GM19239 (cell line): ENCODE results near the gene KLLN.
"Not testable (repeated sequence)": the region's sequence is repeated elsewhere in the genome, so short reads cannot be mapped to it uniquely, and the experiment has no call there.

Experiments used
- DNase-seq: peaks from one replicate; pipeline ENCODE4 v3.0.0; 2011; ENCODE audit warnings: low spot score; ENCODE audit not compliant: insufficient read length
- FAIRE-seq: peaks from 2 replicates; lab custom pipeline; 2011; peaks lifted over from hg19 to GRCh38; lab: Jason Lieb, UNC

Gene KLLN

DNA sequence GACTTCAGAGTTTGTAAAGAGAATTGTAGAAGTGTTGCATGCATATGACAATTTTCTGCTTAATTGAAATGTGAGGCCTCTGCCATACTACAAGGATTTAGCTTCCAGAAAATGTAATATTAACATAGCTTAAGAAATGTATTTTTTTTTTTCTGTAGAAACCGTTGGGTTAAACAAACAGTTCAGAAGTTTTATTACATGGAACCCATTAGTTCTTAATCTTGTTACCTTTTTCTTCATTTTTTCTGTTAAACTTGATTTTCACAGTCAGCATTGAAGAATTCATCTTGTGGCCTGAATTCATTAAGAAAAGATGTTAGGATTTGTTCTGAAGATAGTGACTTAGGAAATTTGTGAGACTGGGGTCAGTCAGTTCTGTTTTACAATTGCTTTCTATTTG, 4.9 kb upstream of the KLLN start:
- no peak for FAIRE-seq
- DNase-seq: no peak

DNA sequence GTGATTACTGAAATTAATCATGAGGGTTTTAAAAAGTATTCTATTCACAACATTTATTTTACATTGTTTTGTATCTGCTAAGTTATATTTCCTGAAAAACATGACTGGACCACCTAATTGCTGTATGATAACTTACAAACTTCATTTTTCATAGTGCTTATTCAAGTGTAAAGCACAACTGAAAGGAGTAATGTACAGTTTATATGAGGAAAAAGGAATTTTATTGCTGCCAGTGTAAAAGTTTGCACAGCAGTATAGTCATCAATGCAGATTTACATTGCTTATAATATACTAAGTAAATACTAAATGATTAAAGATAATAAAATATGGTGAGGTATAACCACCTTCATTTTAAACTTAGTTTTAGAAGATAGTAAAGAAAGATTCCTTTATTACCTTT, 4.1 kb upstream of the KLLN start:
- FAIRE-seq (no peak), DNase-seq (no peak)

DNA sequence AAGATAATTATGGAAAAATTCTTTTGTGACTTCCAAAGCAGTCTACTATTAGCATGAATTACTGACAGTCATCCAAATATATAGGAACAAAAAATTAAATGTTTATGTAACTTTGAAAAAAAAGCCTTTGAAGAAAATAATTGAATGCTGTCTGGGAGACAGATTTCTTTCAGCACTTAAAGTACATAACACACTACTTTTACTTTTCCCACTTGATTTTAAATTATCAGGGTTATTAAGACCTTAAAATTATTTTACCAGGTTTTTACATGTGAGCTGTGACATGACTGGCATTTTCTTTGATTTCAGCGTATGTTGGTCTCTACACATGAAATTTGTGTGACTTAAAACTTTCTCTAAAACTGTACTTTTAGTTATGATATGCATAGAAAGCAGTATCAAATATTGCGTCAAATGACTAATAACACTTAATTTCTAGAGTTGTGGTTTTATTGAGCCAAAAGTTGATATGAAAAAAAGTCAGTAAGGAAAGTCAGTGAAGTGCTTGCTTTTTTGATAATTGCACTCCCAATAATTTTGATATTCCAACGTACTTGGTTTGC, 3.2 kb upstream of the KLLN start:
- DNase-seq: no peak
- peak; percentile 8 for FAIRE-seq

DNA sequence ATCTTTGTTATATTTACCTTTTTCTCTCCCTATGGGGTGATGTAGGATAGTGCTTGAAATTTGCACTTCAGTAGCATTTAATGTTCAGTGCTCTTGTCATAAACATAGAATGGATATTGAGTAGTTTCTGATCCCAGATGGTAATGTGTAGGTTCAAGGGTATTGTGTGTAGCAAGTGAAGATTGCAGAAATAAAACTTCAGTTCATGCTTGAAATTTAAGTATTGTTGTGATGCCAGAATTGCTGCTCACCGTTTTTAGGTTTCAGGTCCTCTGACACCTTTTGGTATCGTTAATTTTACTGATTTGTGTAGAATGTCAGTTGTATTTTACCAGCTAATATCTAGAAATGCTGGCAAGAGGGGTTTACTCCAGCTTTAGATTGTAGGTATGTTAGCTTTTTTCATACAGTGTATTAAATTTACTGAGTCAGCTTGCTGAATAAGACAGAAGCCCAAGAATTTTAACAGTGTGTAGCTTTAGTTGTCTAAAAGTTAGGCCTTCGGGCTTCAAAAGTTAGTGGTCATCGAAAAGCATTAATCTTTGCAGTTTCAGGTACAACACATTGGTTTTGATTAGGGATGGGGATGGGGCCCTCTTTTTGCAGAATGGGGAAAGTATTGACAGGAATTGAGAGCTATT, 2.0 kb upstream of the KLLN start:
- FAIRE-seq (peak; percentile 76), DNase-seq (no peak)

DNA sequence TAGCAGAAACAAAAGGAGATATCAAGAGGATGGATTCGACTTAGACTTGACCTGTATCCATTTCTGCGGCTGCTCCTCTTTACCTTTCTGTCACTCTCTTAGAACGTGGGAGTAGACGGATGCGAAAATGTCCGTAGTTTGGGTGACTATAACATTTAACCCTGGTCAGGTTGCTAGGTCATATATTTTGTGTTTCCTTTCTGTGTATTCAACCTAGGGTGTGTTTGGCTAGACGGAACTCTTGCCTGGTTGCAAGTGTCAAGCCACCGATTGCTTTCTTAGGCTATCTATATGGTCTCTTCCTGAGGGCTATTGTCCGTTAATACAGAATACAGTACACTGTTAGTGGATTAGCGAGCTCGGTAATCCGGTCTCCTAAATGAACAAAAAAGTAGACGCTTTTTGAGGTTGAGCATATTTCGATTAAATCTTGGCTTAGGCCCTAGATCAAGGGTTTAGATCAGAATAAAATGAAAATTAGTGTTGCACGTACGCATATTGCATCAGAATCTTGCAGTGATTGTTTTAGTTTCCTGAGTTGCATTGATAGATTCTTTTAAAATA, 1.2 kb upstream of the KLLN start:
- DNase-seq (no peak), FAIRE-seq (no peak)

DNA sequence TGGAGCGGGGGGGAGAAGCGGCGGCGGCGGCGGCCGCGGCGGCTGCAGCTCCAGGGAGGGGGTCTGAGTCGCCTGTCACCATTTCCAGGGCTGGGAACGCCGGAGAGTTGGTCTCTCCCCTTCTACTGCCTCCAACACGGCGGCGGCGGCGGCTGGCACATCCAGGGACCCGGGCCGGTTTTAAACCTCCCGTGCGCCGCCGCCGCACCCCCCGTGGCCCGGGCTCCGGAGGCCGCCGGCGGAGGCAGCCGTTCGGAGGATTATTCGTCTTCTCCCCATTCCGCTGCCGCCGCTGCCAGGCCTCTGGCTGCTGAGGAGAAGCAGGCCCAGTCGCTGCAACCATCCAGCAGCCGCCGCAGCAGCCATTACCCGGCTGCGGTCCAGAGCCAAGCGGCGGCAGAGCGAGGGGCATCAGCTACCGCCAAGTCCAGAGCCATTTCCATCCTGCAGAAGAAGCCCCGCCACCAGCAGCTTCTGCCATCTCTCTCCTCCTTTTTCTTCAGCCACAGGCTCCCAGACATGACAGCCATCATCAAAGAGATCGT, 690 bp upstream of the KLLN start:
- not testable (repeated sequence) for DNase-seq
- FAIRE-seq: peak; percentile 82

DNA sequence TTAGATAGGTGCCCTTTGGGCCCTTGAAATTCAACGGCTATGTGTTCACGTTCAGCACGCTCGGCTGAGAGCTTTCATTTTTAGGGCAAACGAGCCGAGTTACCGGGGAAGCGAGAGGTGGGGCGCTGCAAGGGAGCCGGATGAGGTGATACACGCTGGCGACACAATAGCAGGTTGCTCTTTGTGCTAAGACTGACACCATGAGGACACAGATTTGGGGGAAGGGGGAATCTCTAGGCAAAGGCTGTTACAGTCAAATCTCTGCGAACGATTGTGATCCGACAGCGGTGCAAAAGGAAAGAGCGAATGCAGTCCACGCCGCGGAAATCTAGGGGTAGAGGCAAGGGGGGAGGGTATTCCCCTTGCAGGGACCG, 667 bp downstream of the KLLN start:
- FAIRE-seq: peak; percentile 8
- peak; percentile 15 for DNase-seq

DNA sequence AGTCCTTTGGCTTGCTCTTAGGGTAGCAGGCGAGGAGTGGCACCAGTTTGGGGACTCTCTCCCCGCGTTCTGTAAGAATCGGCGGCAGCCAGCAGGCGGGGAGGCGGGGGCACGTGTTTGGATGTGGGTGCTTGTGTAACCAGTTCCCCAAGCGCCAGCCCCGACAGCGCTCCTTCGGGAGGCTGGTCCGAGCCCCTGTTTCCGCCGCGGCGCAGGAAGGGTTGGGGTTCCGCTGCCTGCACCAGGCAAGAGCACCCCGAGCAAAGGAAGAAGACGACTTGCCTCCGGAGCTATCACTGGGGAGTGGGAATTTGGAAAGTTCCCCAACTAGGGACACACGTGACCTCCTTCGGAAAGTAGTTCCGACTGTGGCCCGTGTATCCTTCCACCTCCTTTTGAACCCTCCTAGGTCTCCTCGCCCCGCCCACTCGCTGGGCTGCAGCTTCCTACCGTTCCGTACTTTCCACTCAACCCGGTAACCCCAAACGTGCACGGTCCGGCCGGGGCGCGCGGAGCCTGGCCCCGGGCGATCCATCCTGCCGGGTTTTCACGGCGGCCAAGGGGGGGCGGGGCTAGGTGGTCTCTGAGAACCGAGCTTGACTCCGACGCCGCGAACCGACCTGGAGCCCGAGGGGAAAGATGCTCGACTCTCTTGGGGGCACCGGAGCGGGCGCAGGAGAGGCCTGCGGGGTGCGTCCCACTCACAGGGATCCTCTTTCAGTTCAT, 1.2 kb downstream of the KLLN start:
- DNase-seq: peak; percentile 60
- FAIRE-seq: no peak

DNA sequence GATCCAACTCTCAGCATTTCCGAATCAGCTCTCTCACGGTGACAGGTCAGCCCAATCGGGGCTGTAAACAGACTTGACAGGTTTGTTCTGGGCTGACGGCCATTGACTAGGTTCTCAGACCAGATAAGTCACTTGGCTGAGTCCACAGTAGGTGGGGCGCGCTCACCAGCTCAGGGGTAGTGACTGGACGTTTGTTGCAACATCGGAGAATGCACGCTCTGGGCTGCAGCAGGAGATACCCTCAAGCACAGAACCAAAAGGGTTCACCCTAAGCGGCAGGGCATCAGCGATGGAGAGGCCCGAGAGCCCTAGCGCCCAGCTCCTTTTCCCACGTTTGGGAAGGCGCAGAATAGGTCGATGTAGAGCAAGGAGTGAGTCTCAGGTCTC, 1.8 kb downstream of the KLLN start:
- FAIRE-seq: peak; percentile 85
- peak; percentile 14 for DNase-seq

DNA sequence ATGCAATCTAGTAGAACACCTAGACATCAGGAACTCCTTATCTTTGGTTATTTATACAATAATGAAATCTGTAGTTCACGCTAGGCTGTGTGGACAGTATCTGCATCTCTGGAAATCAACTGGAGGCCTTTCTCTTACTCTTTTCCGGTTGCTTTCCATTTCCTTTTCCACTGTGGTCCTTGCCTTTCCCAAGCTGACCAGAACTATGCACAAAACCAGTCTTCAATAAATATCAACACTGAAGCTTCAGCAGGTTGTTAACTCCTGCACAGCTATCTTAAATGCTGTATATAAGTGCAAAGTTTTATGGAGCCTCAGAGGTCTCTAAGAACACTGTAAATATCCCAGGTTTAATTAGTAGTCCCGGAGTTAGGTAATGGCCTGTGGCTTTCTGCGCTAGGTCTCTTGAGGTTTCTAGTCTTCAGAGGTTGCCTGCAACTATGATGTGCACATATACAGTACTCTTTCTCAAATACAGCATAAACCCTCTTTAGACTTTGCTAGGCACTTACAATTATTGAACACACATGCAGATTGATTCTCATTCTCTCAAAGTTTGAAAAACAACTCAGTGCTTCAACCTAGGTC, 2.4 kb downstream of the KLLN start:
- DNase-seq: no peak
- FAIRE-seq: peak; percentile 11

DNA sequence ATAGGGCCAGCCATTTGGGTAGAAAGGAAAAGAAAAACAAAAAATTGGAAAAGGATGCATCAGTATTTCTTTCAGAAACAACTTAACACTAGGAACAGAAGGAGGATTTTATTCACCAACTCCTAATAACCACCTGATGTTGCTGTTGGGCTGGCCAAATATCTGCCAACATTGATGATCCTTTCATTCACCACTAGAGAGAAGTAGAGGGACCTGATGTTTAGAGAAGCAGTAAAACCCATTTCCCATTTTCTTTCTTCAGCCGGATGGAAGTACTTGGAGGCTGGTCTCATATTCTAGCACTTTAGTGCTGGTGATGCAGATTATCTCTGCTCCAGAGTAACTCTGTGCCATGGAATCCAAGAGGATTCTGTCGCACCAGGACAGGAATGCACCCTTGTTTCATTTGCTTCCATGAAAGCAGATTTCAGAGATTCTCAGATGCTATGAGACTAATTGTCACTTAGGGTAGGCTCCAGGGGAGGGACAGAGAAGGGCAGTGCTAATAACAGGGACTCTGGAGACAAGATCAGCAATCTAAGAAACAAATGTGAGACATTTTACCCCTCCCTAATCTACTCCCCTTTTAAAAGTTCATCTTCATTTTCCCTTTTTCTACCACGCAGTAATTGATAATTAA, 3.1 kb downstream of the KLLN start:
- FAIRE-seq (peak; percentile 78), DNase-seq (peak; percentile 17)

DNA sequence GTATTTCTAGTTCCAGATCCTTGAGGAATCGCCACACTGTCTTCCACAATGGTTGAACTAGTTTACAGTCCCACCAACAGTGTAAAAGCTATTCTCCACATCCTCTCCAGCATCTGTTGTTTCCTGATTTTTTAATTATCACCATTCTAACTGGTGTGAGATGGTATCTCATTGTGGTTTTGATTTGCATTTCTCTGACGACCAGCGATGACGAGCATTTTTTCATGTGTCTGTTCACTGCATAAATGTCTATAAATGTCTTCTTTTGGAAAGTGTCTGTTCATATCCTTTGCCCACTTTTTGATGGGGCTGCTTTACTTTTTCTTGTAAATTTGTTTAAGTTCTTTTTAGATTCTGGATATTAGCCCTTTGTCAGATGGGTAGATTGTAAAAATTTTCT, 7.7 kb downstream of the KLLN start:
- DNase-seq, FAIRE-seq: not testable (repeated sequence)

DNA sequence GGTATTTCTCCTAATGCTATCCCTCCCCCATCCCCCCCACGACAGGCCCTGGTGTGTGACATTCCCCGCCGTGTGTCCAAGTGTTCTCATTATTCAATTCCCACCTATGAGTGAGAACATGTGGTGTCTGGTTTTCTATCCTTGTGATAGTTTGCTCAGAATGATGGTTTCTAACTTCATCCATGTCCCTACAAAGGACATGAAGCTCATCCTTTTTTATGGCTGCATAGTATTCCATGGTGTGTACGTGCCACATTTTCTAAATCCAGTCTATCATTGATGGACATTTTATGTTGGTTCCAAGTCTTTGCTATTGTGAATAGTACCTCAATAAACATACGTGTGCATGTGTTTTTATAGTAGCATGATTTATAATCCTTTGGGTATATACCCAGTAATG, 8.1 kb downstream of the KLLN start:
- FAIRE-seq: not testable (repeated sequence)

DNA sequence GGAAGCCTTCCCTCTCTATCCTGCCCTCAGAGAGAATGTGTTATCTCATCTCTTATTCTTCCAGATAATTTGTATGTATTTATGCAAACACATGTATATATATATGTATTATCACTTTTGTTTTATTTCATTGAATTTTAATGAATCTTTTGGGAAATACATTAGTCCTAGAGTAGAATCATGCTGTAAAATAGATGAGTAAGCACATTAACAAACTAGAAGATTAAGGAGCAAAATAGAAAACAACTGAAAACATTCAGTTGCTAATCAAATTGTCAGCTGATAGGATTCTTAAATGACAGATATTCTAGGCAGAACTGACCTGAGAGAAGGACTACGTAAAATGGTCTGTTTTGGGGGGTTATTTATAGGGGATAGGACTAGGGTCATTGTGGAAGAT, 11.2 kb downstream of the KLLN start:
- FAIRE-seq: no peak
- no peak for DNase-seq

More for the DNA sequence above, 8.1 kb downstream of the KLLN start:
- not testable (repeated sequence) for DNase-seq

DNA sequence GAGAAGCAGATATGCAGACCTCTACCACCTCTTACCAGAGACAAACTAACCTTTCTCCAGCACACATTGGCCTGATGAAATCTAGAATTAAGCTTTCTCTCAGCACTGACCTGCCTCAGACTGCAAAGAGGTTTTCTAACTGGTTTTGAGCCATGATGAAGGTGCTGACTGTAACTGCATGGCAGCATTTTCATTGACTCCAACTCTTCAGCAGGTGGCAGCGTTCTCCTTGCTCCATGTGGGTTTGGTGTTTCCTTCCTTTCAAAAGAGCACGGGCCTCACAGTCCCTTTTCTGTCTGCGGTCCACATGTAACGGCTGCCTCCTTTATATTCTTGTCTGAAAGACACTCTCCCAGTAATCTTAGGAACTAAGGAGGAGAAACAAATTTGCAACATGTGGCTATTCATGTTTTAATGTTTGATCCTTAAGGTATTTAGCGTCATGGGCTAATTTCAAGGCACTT, 12.6 kb downstream of the KLLN start:
- peak; percentile 98 for FAIRE-seq
- no peak for DNase-seq

DNA sequence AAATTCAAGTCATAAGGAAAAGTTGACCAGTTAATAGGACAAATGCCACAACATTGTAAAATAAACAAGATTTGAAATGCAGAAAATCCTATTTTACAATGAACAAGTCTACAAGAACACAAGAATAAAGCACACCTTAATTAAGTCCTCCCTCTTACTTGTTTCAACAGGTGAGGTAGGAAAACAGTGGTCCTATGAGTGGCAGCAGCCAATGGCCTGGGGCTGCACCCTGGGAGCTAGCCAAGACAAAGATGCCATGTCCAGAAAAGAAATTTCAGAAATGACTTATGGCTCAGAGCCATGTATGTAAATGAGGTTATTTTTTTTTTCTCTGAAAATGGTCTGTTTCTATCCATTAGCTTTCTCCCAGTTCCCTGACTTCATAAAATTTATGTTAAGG, 14.3 kb downstream of the KLLN start:
- FAIRE-seq: no peak
- DNase-seq: no peak

DNA sequence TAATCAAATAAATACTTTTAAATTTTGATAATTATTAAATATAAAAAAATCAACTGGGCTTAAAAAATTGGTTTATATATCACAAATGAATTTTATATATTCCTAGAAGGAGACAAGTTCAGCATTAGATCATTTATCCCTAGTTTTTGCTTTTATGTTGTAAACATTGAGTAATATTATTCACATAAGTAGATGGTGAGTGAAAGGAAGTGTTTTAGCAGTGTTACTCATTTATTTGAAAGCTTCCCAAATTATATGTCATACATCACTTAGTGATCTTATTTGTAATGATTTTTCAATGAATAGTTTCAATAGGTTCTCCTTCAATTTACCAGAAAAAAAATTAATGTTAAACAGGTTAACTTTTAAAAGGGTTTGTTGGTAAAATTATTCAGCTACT, 15.8 kb downstream of the KLLN start:
- DNase-seq (no peak), FAIRE-seq (no peak)

DNA sequence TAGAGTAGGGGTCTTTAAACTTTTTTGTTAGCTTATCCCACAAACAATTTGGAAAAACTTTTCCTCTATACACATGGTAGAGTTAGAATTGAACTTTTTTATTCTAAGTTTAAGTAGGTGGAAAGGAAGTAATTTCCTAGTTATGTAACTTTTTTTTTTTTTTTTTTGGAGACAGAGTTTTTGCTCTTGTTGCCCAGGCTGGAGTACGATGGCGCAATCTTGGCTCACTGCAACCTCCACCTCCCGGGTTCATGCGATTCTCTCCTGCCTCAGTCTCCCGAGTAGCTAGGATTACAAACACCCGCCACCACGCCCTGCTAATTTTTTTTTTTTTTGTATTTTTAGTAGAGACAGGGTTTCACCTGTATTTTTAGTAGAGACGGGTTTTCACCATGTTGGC, 16.6 kb downstream of the KLLN start:
- FAIRE-seq, DNase-seq: not testable (repeated sequence)

DNA sequence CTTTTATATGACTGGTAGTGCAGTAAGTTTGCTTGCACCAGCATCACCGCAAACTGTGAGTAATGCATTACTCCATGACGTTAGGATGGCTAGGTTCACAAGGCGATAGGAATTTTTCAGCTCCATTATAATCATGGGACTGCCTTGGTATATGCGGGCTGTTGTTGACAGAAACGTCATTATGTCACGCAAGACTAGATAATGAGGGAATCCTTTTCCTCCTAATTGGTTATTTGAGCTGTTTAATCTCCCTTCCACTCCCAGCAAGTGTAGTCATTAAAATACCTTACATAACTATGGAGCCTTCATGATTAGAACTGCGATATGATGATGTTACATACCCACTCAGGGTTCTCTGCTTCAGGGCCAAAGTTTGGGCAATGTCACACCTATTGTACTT, 17.3 kb downstream of the KLLN start:
- FAIRE-seq: no peak
- DNase-seq: no peak

DNA sequence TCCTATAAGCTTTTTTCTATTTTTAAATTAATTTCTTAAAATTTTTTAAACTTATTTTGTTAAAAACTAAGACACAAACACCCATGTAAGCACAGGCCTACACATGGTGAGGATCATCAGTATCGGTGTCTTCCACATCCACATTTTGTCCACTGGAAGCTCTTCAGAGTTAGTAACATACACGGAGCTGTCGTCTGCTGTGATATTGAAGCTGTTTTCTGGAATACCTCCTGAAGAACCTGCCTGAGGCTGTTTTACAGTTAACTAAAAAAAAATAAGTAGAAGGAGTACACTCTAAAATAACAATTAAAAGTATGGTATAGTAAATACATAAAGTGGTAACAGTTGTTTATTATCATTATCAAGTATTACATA, 17.7 kb downstream of the KLLN start:
- FAIRE-seq (no peak), DNase-seq (no peak)
